GM21529 (cell line): ENCODE data around the gene UTP20.
"Not testable (repeated sequence)": the region's sequence is repeated elsewhere in the genome, so short reads cannot be mapped to it uniquely, and the experiment has no call there.

ENCODE experiments used
- ATAC-seq: cut with Tn5 transposase; IDR thresholded peaks from one replicate; pipeline ENCODE4 v1.9.1; 2021; ENCODE audit not compliant: unreplicated experiment

The UTP20 gene

GRCh38 chr12:101325590-101325989 is 45.7 kb downstream of the UTP20 start:
- ATAC-seq, result no peak

GRCh38 chr12:101327051-101327450 is 47.1 kb downstream of the UTP20 start:
- no peak for ATAC-seq

GRCh38 chr12:101327546-101327945 is 47.6 kb downstream of the UTP20 start:
- no peak for ATAC-seq

GRCh38 chr12:101328917-101329316 is 49.0 kb downstream of the UTP20 start:
- no peak for ATAC-seq

DNA sequence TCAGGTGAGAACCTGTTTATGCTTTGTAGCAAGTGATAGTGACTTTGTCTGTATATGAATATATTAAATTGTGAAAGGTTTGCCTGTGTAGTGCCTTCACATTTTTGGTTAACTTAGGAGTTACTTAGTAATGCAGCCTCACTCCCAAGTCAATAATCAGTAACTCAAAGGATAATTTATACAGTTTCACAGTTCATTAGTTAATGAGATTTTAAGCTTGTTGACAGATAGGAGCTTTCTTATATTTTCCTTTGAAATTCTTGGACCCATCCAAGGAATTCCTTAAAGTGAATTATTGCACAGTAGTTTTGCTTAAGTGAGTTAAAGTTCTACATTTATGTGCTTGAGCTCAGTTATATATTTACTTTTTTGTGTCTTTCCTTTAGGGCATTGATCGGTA is 50.7 kb downstream of the UTP20 start:
- no peak for ATAC-seq

DNA sequence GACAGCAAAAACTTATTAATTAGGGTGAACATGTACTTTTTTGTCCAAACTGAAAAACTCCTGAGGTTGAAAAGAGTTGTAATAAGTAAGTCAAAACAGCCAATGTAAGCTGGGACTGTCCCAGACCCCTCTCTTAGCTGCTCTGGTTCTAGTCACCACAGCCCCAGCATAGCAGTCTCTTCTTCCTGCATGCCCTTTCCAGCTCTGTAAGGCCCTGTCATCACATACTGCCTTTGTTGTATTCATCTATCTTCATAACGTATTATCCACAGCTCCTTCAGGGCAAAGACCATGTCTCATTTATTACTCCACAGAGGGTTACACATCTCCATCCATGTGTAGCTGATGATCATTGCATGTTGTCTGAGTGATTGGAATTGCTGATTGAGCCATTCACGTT is 56.5 kb downstream of the UTP20 start:
- no peak for ATAC-seq

DNA sequence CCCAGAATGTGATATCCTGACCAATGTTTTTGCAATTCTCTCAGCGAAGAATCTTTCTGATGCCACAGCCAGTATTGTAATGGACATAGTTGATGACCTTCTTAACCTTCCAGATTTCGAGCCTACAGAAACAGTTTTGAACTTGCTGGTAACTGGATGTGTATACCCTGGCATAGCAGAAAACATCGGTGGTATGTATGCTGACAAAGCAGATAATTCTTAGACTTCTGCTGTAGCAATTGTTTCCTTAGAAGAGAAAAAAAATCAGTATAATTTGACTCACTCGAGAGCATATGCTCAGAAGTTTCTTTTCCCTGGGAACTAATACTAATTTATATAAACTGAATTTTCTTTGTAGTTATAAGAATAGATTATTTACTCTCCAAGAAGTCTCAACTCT is 58.2 kb downstream of the UTP20 start:
- ATAC-seq, result no peak

DNA sequence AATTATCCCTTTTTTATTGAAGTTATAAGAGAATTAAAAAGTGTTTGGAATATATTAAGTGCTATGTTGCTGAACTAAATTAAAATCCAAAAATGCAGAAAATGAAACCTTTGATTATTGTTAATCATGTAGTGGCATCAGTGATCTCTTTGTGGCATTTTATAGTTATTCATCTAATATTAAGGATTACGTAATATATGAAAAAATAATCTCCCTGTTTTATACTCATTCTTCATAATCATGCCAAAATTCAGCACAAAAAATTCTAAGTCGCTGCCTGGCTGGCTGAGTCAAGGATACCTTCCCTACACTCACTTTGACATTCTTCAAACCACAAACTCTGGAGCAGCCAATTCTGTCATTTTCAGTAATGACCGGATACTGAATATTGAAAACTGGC is 64.0 kb downstream of the UTP20 start:
- no peak for ATAC-seq

- no peak for ATAC-seq
Observed at GRCh38 chr12:101351682-101352081, 71.8 kb downstream of the UTP20 start.

GRCh38 chr12:101356794-101357193 is 76.9 kb downstream of the UTP20 start:
- ATAC-seq, result no peak

GRCh38 chr12:101361455-101361854 is 81.5 kb downstream of the UTP20 start:
- ATAC-seq, result no peak

GRCh38 chr12:101368016-101368415 is 88.1 kb downstream of the UTP20 start:
- no peak for ATAC-seq

- no peak for ATAC-seq
Observed at GRCh38 chr12:101372431-101372830, 92.5 kb downstream of the UTP20 start.

- ATAC-seq, result no peak
Observed at GRCh38 chr12:101375573-101375972, 95.7 kb downstream of the UTP20 start.

DNA sequence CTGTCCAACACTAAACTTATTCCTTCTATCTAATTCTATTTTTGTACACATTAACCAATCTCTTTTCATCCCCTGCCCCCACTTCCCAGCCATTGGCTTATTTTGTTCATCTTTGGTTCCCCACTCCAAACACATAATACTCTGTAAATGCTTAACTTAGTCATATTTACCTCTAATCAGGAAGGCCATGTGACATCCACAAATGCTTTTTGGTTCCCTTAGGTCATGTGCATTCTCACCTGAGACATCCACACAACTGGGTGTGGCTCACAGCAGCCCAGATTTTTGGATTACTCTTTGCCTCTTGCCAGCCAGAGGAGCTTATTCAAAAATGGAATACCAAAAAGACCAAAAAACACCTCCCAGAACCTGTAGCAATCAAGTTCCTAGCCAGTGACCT is 99.2 kb downstream of the UTP20 start:
- no peak for ATAC-seq

GRCh38 chr12:101391181-101391580 is 111.3 kb downstream of the UTP20 start:
- not testable (repeated sequence) for ATAC-seq

- peak; percentile 26 for ATAC-seq
Observed at GRCh38 chr12:101407049-101407435, 127.1 kb downstream of the UTP20 start.

DNA sequence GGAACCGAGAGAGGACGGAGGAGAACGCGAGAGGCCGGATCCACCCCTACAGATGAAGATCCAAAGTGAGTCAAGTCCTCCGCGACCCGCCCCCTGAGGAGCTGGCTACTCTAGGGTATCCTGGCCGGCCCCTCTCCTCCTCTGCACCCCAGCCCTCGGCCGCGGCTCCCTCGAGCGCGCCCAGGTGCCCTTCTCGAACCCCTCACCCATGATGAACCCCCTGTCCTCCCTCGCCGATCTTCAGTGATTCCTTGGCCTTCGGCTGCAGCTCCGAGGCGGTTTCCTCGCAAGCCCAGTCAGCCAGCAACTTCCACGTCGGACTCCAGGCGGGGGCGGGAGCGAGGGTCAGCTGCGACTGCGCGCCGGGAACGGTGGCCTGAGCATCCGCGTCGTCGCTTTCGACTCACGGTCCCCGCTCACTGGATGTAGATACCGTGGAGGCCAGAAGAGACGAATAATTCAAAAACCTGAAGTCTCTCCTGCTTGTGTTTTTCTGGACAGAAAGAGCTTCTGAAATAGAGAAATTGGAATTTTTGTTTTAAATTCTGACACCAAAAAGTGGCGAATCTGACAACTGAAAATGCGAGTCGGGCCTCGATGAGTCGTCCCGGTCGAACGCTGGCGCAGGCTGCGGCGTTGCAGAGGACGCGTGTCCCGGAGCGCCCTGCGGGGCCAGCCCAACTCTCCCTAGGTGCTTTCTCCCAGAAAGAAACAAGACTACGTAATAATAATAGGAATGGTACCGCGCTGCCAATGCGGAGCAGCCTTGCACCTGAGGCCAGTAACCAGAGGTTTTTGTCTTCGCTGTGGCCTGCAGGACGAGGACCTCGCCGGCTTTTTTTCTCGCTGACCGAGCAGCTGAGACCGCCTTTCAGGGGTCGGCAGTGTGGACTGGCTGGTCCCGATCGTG is 127.8 kb downstream of the UTP20 start, which contains the start of gene ARL1:
Gene ARL1, minus strand, starts transcription at position 337 of the 910 bp plus-strand sequence. Its CDS starts 127 bp downstream, at position 210.
- ATAC-seq, result peak; percentile 84

GRCh38 chr12:101410169-101410568 is 130.3 kb downstream of the UTP20 start:
- ATAC-seq, result not testable (repeated sequence)

GRCh38 chr12:101414533-101415119 is 134.7 kb downstream of the UTP20 start:
- no peak for ATAC-seq

DNA sequence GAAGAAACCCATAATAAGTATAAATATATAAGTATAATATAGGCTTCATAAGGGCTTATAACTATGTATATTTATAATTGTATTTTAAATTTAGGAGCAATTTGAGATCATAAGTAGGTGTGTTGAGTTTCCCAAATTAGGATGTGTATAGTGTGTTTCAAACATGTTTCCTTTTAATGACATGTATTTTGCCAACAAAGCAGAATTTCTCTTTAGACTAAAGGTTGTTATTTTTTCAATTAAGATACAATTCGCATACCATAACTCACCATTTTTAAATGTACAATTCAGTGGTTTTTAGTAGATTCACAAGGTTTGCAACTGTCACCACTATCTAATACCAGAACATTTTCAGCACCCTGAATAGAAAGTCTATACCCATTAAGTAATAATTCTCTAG is 135.3 kb downstream of the UTP20 start:
- no peak for ATAC-seq

DNA sequence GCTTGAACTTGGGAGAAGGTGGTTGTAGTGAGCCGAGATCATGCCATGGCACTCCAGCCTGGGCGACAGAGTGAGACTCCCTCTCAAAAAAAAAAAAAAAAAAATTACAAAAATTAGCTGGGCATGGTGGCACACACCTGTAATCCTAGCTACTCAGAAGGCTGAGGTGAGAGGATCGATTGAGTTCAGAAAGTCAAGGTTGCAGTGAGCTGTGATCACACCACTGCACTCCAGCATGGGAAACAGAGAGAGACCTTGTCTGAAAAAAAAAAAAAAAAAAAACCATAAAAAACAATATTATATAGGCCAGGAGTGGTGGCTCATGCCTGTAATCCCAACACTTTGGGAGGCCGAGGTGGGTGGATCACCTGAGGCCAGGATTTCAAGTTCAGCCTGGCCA is 142.2 kb downstream of the UTP20 start:
- not testable (repeated sequence) for ATAC-seq
